Loucy (cell line): ENCODE results near the gene ZNF70.

Source experiments
- H2AFZ ChIP-seq: fragments of 200-600 bp; sonication (generic); 2 replicates; pipeline ENCODE4 v1.6.0; 2016; ENCODE audit warnings: antibody characterized with exemption, mild to moderate bottlenecking, low read length, moderate library complexity
- H3F3A ChIP-seq: fragments of 200-600 bp; 2 replicates; pipeline ENCODE4 v1.6.0; 2016; ENCODE audit warnings: antibody characterized with exemption, low read depth, mild to moderate bottlenecking
- H3K27me3 ChIP-seq: fragments of 200-600 bp; sonication (generic); 2 replicates; pipeline ENCODE4 v1.6.1; 2014; ENCODE audit warnings: low read length, mild to moderate bottlenecking; ENCODE audit not compliant: insufficient read depth, poor library complexity, severe bottlenecking
- H3K36me3 ChIP-seq: fragments of 200-600 bp; sonication (generic); 2 replicates; pipeline ENCODE4 v1.6.1; 2016; ENCODE audit warnings: low read length; ENCODE audit not compliant: insufficient read depth
- H3K4me1 ChIP-seq: fragments of 200-600 bp; sonication (generic); 2 replicates; pipeline ENCODE4 v1.5.1; 2014; ENCODE audit warnings: low read length, mild to moderate bottlenecking; ENCODE audit not compliant: insufficient read depth, poor library complexity, severe bottlenecking
- H3K4me2 ChIP-seq: fragments of 200-600 bp; sonication (generic); 2 replicates; pipeline ENCODE4 v1.6.0; 2014; ENCODE audit warnings: antibody characterized with exemption, low read length, low read depth, mild to moderate bottlenecking; ENCODE audit not compliant: poor library complexity, severe bottlenecking
- H3K4me3 ChIP-seq: fragments of 200-600 bp; sonication (generic); 2 replicates; pipeline ENCODE4 v1.5.1; 2014; ENCODE audit warnings: low read length, mild to moderate bottlenecking, mixed read lengths; ENCODE audit not compliant: poor library complexity, severe bottlenecking
- H3K79me2 ChIP-seq: fragments of 200-600 bp; sonication (generic); 2 replicates; pipeline ENCODE4 v1.6.1; 2014; ENCODE audit warnings: low read length; ENCODE audit not compliant: insufficient read depth
- H3K9ac ChIP-seq: fragments of 200-600 bp; sonication (generic); 2 replicates; pipeline ENCODE4 v1.6.0; 2014; ENCODE audit warnings: mild to moderate bottlenecking, low read depth, low read length, moderate library complexity; ENCODE audit not compliant: poor library complexity, severe bottlenecking
- H3K9me2 ChIP-seq: fragments of 200-600 bp; sonication (generic); replicated peaks from 2 replicates; pipeline ENCODE4 v1.6.1; 2016; ENCODE audit warnings: low read depth, low read length, mixed read lengths
- H3K9me3 ChIP-seq: fragments of 200-600 bp; sonication (generic); 2 replicates; pipeline ENCODE4 v1.6.1; 2014; ENCODE audit warnings: mild to moderate bottlenecking, antibody characterized with exemption, low read length, low read depth; ENCODE audit not compliant: insufficient read depth
- H4K20me1 ChIP-seq: fragments of 200-600 bp; sonication (generic); 2 replicates; pipeline ENCODE4 v1.6.0; 2014; ENCODE audit warnings: antibody characterized with exemption, low read length, mild to moderate bottlenecking; ENCODE audit not compliant: insufficient read depth, poor library complexity, severe bottlenecking
- EZH2phosphoT487 ChIP-seq: fragments of 200-600 bp; IDR thresholded peaks from 2 replicates; pipeline ENCODE4 v1.6.1; 2018; ENCODE audit warnings: antibody characterized with exemption, mild to moderate bottlenecking, moderate library complexity, borderline replicate concordance
- TF ChIP-seq, protein P1 (sequence below): fragments of 200-600 bp; sonication (generic); conservative IDR thresholded peaks from 2 replicates; pipeline ENCODE4 v1.5.1; 2014; ENCODE audit warnings: mild to moderate bottlenecking, antibody characterized with exemption, low read length

ZNF70 gene

DNA sequence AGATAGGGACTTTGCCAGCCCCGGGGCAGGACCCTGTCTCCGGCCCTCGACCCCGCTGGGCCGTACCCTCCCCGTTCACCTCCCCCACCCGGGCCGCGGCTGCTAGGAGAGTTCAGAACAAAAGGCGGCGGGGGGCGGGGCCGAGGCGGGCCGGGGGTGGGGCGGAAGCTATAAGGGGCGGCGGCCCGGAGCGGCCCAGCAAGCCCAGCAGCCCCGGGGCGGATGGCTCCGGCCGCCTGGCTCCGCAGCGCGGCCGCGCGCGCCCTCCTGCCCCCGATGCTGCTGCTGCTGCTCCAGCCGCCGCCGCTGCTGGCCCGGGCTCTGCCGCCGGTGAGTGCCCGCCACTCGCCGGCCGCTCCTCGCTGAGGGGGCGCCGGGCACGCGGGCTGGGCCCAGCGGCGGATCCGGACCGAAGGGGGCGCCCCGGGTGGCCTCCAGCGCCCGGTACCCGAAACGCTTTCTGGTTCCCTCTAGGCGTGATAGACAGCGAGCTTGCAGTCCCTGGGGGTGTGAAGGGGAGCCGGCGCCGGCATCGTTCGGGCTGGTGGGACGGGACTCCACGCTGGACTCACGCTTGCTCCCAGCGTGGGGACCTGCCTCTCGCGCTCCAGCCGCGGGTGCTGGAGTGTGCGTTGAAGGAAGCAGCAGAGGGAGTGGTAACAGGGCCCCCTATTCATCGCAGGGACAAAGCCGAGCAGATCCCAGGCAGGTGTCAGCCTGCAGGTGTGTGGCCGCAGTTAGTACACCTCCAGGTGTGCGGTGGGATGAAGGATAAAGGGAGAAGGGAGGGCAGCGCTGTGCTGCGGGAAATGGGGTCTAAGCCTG is 21.9 kb upstream of the ZNF70 start, which contains the start of gene MMP11:
Gene MMP11, plus strand, starts transcription at position 201 of the 825 bp plus-strand sequence. Its CDS starts 22 bp downstream, at position 223.
- peak within 1 kb of the TSS; percentile 33 for H3K4me2 ChIP-seq
- H3K9me3 ChIP-seq, result no peaks in the 10 kb centered on the region
- H2AFZ ChIP-seq, result no peak within 1 kb of the TSS; the same call in 1 of the 2 replicates
- TF ChIP-seq, protein P1, sequence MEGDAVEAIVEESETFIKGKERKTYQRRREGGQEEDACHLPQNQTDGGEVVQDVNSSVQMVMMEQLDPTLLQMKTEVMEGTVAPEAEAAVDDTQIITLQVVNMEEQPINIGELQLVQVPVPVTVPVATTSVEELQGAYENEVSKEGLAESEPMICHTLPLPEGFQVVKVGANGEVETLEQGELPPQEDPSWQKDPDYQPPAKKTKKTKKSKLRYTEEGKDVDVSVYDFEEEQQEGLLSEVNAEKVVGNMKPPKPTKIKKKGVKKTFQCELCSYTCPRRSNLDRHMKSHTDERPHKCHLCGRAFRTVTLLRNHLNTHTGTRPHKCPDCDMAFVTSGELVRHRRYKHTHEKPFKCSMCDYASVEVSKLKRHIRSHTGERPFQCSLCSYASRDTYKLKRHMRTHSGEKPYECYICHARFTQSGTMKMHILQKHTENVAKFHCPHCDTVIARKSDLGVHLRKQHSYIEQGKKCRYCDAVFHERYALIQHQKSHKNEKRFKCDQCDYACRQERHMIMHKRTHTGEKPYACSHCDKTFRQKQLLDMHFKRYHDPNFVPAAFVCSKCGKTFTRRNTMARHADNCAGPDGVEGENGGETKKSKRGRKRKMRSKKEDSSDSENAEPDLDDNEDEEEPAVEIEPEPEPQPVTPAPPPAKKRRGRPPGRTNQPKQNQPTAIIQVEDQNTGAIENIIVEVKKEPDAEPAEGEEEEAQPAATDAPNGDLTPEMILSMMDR, result no peak
- no peak for TF ChIP-seq EZH2phosphoT487
- no peaks in the 10 kb centered on the region for H4K20me1 ChIP-seq
- H3K27me3 ChIP-seq, result no peaks in the 10 kb centered on the region
- no peaks in the 10 kb centered on the region for H3K36me3 ChIP-seq
- no peaks in the 10 kb centered on the region for H3K9me2 ChIP-seq
- peak within 1 kb of the TSS; percentile 20 for H3K4me3 ChIP-seq
- no peak within 1 kb of the TSS for H3K9ac ChIP-seq
- H3F3A ChIP-seq, result no peaks in the 10 kb centered on the region
- no peaks in the 10 kb centered on the region for H3K79me2 ChIP-seq
- peaks cover 5% of the 10 kb centered on the region for H3K4me1 ChIP-seq

DNA sequence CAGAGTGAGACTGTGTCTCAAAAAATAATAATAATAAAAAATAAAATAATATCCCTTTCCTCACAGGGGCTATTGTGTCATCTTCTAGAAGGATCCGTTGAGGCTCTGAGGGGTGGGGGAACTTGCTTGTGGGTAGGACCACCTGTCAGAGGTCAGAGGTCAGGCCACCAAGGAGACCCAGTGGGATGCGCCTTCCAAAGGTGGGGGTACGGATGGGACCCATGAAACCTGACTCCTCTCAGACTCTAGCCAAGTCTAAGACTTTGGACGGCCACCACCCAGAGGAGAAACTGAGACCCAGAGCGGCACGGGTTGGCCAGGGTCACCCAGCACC is 21.4 kb upstream of the ZNF70 start:
- TF ChIP-seq, protein P1, result no peak
- TF ChIP-seq EZH2phosphoT487, result no peak
- H4K20me1 ChIP-seq, result no peaks in the 10 kb centered on the region
- H3K4me1 ChIP-seq, result peaks cover 5% of the 10 kb centered on the region
- no peaks in the 10 kb centered on the region for H3K36me3 ChIP-seq
- no peaks in the 10 kb centered on the region for H3F3A ChIP-seq
- H2AFZ ChIP-seq, result no peak overlapping the region
- peak overlapping the region; percentile 20 for H3K4me3 ChIP-seq
- peak overlapping the region; percentile 33 for H3K4me2 ChIP-seq
- H3K79me2 ChIP-seq, result no peaks in the 10 kb centered on the region
- no peak overlapping the region for H3K9ac ChIP-seq
- no peaks in the 10 kb centered on the region for H3K9me3 ChIP-seq
- H3K9me2 ChIP-seq, result no peaks in the 10 kb centered on the region
- H3K27me3 ChIP-seq, result no peaks in the 10 kb centered on the region

DNA sequence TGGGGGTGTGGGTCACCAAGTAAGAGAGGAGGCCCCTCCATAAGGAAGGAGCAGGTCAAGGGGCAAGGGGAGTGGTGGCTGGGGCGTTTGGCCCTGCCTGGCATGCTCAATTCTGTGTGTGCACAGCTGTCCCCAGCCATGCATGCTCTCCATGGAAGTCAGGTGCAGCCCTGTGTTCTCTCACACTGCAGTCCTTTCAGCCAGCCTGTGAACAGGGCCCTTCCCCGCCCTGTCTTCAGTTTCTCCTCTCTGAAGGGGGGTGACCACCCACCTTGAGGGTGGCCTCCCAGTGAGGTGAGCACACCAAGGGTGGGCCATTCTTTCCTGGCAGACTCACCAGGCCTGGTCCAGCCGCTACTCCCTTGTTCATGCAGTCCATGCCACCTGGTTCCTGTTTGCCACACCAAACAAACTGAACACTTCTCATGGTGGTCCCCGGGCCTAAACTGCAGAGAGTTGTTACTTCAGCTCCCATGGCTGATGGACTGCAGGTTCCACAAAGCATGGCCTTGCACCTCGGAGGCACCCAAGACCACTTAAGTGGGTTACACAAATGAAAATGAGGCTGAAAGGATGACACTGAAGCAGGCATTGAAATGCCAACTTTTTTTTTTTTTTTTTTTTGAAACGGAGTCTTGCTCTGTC is 18.5 kb upstream of the ZNF70 start:
- H4K20me1 ChIP-seq, result no peaks in the 10 kb centered on the region
- H3K4me2 ChIP-seq, result no peak overlapping the region
- H3K9me2 ChIP-seq, result no peaks in the 10 kb centered on the region
- no peaks in the 10 kb centered on the region for H3K79me2 ChIP-seq
- no peaks in the 10 kb centered on the region for H3F3A ChIP-seq
- no peaks in the 10 kb centered on the region for H3K27me3 ChIP-seq
- TF ChIP-seq EZH2phosphoT487, result no peak
- TF ChIP-seq, protein P1, result no peak
- peaks cover 12% of the 10 kb centered on the region for H3K4me1 ChIP-seq
- no peak overlapping the region for H3K4me3 ChIP-seq
- H3K9me3 ChIP-seq, result no peaks in the 10 kb centered on the region
- no peak overlapping the region for H2AFZ ChIP-seq
- no peaks in the 10 kb centered on the region for H3K36me3 ChIP-seq
- H3K9ac ChIP-seq, result no peak overlapping the region
